HepG2 (cell line): ENCODE results near the gene BCAS3. TPM values are rescaled to one million over a fixed set of nuclear protein-coding genes. Genes with fewer than 3 reads are reported as not detected.
"Not testable (repeated sequence)": the region's sequence is repeated elsewhere in the genome, so short reads cannot be mapped to it uniquely, and the experiment has no call there.

Source experiments
- ATAC-seq: fragments of 200-7000 bp; cut with Tn5 transposase; 3 replicates; pipeline ENCODE4 v1.9.1; 2020; ENCODE audit warnings: mild to moderate bottlenecking, moderate library complexity
- BruUV-seq: library from RNA; stranded (reverse); fragments of 400-500 nt; replicated peaks from 2 replicates; lab custom pipeline; 2021; lab: Mats Ljungman, UMichigan
- CTCF ChIA-PET: fragments of 300-600 bp; formaldehyde crosslinking; extraction: SDS; loops from one replicate; lab custom pipeline; 2021; ENCODE audit warnings: low total read pairs, inconsistent platforms, low intra/inter-chr PET ratio; lab: Yijun Ruan, JAX
- POLR2A ChIA-PET: fragments of 350-600 bp; sonication (Branson Sonifier 250); formaldehyde crosslinking; loops from one replicate; lab custom pipeline; 2020; ENCODE audit warnings: antibody characterized with exemption, inconsistent platforms; lab: Yijun Ruan, JAX
- DNase-seq: peaks from one replicate; pipeline ENCODE4 v3.0.0-alpha.2; 2015; ENCODE audit warnings: low spot score
- FAIRE-seq: peaks from 3 replicates; lab custom pipeline; 2011; peaks lifted over from hg19 to GRCh38; lab: Jason Lieb, UNC
- H2AFZ ChIP-seq: one replicate; pipeline ENCODE4 v1.6.1; 2011; ENCODE audit warnings: low read length, inconsistent platforms
- H3K27ac ChIP-seq: fragments of 300-600 bp; 3 replicates; pipeline ENCODE4 v1.8.0; 2011; ENCODE audit warnings: mixed run types, mild to moderate bottlenecking, mixed read lengths, low read length, inconsistent platforms; ENCODE audit not compliant: insufficient read depth; ENCODE audit errors: extremely low read length
- H3K27me3 ChIP-seq, 2 experiments: fragments of 200-600 bp in 1 of 2; 2 replicates in 1 of 2; 3 replicates in 1 of 2; pipeline versions ENCODE4 v1.6.0 to v1.8.0; 2011; ENCODE audit warnings: low read length in 2 of 2, mild to moderate bottlenecking in 2 of 2, moderate library complexity in 2 of 2, inconsistent platforms in 1 of 2; ENCODE audit not compliant: insufficient read depth in 2 of 2, control insufficient read depth in 1 of 2
- H3K36me3 ChIP-seq, 2 experiments: fragments of 200-600 bp in 1 of 2; replicated peaks in 1 of 2; 2 replicates in 1 of 2; 3 replicates in 1 of 2; pipeline versions ENCODE4 v1.5.1 to v1.8.0; 2011; ENCODE audit warnings: low read length in 2 of 2, inconsistent platforms in 1 of 2; ENCODE audit not compliant: insufficient read depth in 2 of 2, control insufficient read depth in 1 of 2
- H3K4me1 ChIP-seq: 2 replicates; pipeline ENCODE4 v1.5.1; 2012; ENCODE audit warnings: low read length, inconsistent platforms; ENCODE audit not compliant: insufficient read depth
- H3K4me2 ChIP-seq: 2 replicates; pipeline ENCODE4 v1.6.0; 2011; ENCODE audit warnings: low read depth, low read length, inconsistent platforms
- H3K4me3 ChIP-seq, 3 experiments: fragments of 200-600 bp in 1 of 3; sonication (generic), shearing (Covaris generic) in 1 of 3; replicated peaks in 1 of 3; 2 replicates each; pipeline ENCODE4 v1.5.1; 2011 to 2016; ENCODE audit warnings: low read length in 3 of 3, inconsistent platforms in 2 of 3, low read depth in 2 of 3, mild to moderate bottlenecking in 2 of 3, control low read depth in 1 of 3, mixed read lengths in 1 of 3; ENCODE audit not compliant: insufficient read depth in 1 of 3
- H3K79me2 ChIP-seq: one replicate; pipeline ENCODE4 v1.6.1; 2011; ENCODE audit warnings: low read length, inconsistent platforms; ENCODE audit not compliant: insufficient read depth
- H3K9ac ChIP-seq: 2 replicates; pipeline ENCODE4 v1.6.0; 2011; ENCODE audit warnings: mild to moderate bottlenecking, low read depth, low read length, inconsistent platforms; ENCODE audit not compliant: insufficient read depth
- H3K9me3 ChIP-seq: 2 replicates; pipeline ENCODE4 v1.5.1; 2012; ENCODE audit warnings: mild to moderate bottlenecking, low read length
- H4K20me1 ChIP-seq: 2 replicates; pipeline ENCODE4 v1.6.0; 2011; ENCODE audit warnings: inconsistent platforms, mild to moderate bottlenecking, low read length, moderate library complexity; ENCODE audit not compliant: insufficient read depth
- ZKSCAN8 ChIP-seq: IDR thresholded peaks from 2 replicates; pipeline ENCODE4 v1.6.1; 2016; ENCODE audit warnings: borderline replicate concordance, missing genetic modification reagents, missing compliant biosample characterization
- WGBS: methylation state at CpG from one replicate; pipeline ENCODE4 v1.1.6; 2017; ENCODE audit warnings: low lambda C conversion rate; 5-methylcytosine and 5-hydroxymethylcytosine counted together
- in situ Hi-C: cut with HindIII; loops from 2 replicates; pipeline ENCODE4 v1.10.0; 2017; ENCODE audit warnings: low pct_unique_long_range_greater_than_20kb; ENCODE audit not compliant: extremely low pct_ligation_motif_present
- intact Hi-C: fragments of 100-400 bp; cut with micrococcal nuclease; formaldehyde crosslinking; loops from one replicate; pipeline ENCODE4 v1.10.0; 2022; ENCODE audit not compliant: unreplicated experiment
- polyA plus RNA-seq, 8 experiments: library from polyadenylated mRNA; depleted of rRNA in 3 of 8; stranded (reverse) in 7 of 8; unstranded in 1 of 8; fragments of >200 nt; fragmentation: Illumina TruSeq in 4 of 8; extraction: Trizol in 4 of 8; gene quantifications; 2 replicates each; pipeline versions ENCODE4 v1.2.1 to v1.2.3, GENCODE V29; 2011 to 2016; ENCODE audit warnings: low read depth in 4 of 8, missing spikeins in 1 of 8, mixed read lengths in 1 of 8; ENCODE audit not compliant: insufficient read depth in 1 of 8
- total RNA-seq, 5 experiments: library from RNA; depleted of rRNA; stranded (reverse); fragments of >200 nt; fragmentation: Illumina TruSeq; extraction: Trizol; gene quantifications; 2 replicates each; pipeline ENCODE4 v1.2.3, GENCODE V29; 2016; ENCODE audit warnings: low read depth in 1 of 5
- TF ChIP-seq, protein P1 (sequence below): sonication (generic); formaldehyde crosslinking; IDR thresholded peaks from 2 replicates; pipeline ENCODE4 v1.8.0; 2022; ENCODE audit warnings: missing genetic modification reagents, mild to moderate bottlenecking, borderline replicate concordance
- TF ChIP-seq, protein P2 (sequence below): fragments of 450-650 bp; IDR thresholded peaks from 2 replicates; pipeline ENCODE4 v1.6.1; 2017; ENCODE audit warnings: mild to moderate bottlenecking

The BCAS3 gene
- total and polyA plus RNA-seq, 2 of the 13 experiments (the other 11 are each of a cell fraction or from before 2014, with no cell fraction given): 10.7 to 11.2 TPM

DNA sequence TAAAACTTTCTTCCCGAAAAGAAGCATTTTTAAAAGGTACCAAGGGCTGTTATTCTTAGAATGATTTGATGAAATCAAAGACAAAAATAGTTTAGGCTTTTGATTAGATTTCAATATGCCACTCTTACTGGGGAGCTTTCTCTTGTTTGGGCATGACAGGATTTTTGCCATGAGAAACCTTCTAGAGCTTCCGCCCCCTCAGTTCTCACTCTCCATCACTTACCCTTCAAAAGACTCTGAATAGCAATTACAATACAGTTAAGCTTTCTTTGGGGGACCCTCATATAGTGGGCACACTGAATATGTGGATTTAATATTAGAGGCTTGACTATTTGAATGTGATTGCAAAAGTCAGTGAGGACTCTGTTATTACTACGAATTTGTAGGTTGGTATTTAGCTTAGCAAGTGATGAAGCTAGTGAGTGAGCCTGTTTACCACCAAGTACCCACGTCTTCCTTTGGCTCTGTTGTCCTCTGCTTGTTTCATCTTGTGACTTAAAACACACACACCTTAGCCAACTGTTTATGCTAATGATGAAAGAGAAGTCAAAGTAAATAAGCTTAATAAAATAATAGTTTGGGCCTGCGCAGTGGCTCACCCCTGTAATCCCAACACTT, 563.3 kb downstream of the BCAS3 start:
- no peaks in the 10 kb centered on the region for H3K27me3 ChIP-seq
- H3K4me2 ChIP-seq: no peak overlapping the region
- FAIRE-seq (no peak), DNase-seq (no peak), ATAC-seq (no peak)
- no peaks in the 10 kb centered on the region for H3K79me2 ChIP-seq
- H3K4me1 ChIP-seq: peaks cover 13% of the 10 kb centered on the region
- no peak overlapping the region for H3K27ac ChIP-seq
- ChIA-PET CTCF (no interaction called here), POLR2A (no interaction called here)
- intact Hi-C loops: no loop called here
- no peaks in the 10 kb centered on the region for H3K9me3 ChIP-seq
- in situ Hi-C loops: no loop called here
- H3K9ac ChIP-seq: no peak overlapping the region
- no peak overlapping the region for H2AFZ ChIP-seq
- H3K36me3 ChIP-seq: no peaks in the 10 kb centered on the region
- no TSS peak for BruUV-seq
- WGBS: 77% methylated on average over 5 of the region's 5 CpGs
- no peak for TF ChIP-seq ZKSCAN8 (CRISPR knock-in tag)
- TF ChIP-seq, protein P1, sequence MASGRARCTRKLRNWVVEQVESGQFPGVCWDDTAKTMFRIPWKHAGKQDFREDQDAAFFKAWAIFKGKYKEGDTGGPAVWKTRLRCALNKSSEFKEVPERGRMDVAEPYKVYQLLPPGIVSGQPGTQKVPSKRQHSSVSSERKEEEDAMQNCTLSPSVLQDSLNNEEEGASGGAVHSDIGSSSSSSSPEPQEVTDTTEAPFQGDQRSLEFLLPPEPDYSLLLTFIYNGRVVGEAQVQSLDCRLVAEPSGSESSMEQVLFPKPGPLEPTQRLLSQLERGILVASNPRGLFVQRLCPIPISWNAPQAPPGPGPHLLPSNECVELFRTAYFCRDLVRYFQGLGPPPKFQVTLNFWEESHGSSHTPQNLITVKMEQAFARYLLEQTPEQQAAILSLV (CRISPR knock-in tag): no peak
- TF ChIP-seq, protein P2, sequence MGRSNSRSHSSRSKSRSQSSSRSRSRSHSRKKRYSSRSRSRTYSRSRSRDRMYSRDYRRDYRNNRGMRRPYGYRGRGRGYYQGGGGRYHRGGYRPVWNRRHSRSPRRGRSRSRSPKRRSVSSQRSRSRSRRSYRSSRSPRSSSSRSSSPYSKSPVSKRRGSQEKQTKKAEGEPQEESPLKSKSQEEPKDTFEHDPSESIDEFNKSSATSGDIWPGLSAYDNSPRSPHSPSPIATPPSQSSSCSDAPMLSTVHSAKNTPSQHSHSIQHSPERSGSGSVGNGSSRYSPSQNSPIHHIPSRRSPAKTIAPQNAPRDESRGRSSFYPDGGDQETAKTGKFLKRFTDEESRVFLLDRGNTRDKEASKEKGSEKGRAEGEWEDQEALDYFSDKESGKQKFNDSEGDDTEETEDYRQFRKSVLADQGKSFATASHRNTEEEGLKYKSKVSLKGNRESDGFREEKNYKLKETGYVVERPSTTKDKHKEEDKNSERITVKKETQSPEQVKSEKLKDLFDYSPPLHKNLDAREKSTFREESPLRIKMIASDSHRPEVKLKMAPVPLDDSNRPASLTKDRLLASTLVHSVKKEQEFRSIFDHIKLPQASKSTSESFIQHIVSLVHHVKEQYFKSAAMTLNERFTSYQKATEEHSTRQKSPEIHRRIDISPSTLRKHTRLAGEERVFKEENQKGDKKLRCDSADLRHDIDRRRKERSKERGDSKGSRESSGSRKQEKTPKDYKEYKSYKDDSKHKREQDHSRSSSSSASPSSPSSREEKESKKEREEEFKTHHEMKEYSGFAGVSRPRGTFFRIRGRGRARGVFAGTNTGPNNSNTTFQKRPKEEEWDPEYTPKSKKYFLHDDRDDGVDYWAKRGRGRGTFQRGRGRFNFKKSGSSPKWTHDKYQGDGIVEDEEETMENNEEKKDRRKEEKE: no peak
- H3K4me3 ChIP-seq: no peak overlapping the region
- H4K20me1 ChIP-seq: no peaks in the 10 kb centered on the region

- BruUV-seq, POLR2A ChIA-PET, intact Hi-C loops: not testable (repeated sequence)
Measured at GRCh38 chr17:61244988-61245387, 567.3 kb downstream of the BCAS3 start.

More at GRCh38 chr17:61244988-61245387, 567.3 kb downstream of the BCAS3 start:
- H3K9ac ChIP-seq, H4K20me1 ChIP-seq, H3K27me3 ChIP-seq, ATAC-seq, H2AFZ ChIP-seq, H3K79me2 ChIP-seq, H3K36me3 ChIP-seq, FAIRE-seq, CTCF ChIA-PET, DNase-seq, H3K4me3 ChIP-seq, H3K4me2 ChIP-seq, H3K27ac ChIP-seq, H3K9me3 ChIP-seq, in situ Hi-C loops: not testable (repeated sequence)
- 76% methylated on average over 8 of the region's 8 CpGs for WGBS
- peaks cover 17% of the 10 kb centered on the region for H3K4me1 ChIP-seq
